GM23338 (cell line): ENCODE data around the gene POP4.

Experiments
- EZH2 ChIP-seq: fragments of 200-600 bp; sonication (generic); IDR thresholded peaks from one replicate; pipeline ENCODE4 v1.8.0; 2017; ENCODE audit warnings: antibody characterized with exemption, mild to moderate bottlenecking, low read depth; ENCODE audit not compliant: unreplicated experiment
- EZH2phosphoT487 ChIP-seq: fragments of 200-600 bp; sonication (generic); IDR thresholded peaks from one replicate; pipeline ENCODE4 v1.8.1; 2018; ENCODE audit warnings: antibody characterized with exemption; ENCODE audit not compliant: unreplicated experiment
- JUNB ChIP-seq: IDR thresholded peaks from one replicate; pipeline ENCODE4 v1.6.1; 2016; ENCODE audit warnings: antibody characterized with exemption; ENCODE audit not compliant: unreplicated experiment
- NANOG ChIP-seq: IDR thresholded peaks from 2 replicates; pipeline ENCODE4 v1.6.1; 2016; ENCODE audit warnings: antibody characterized with exemption, borderline replicate concordance
- POLR2AphosphoS5 ChIP-seq: IDR thresholded peaks from 2 replicates; pipeline ENCODE4 v1.6.1; 2016; ENCODE audit warnings: antibody characterized with exemption, low read depth
- STAT1 ChIP-seq: IDR thresholded peaks from one replicate; pipeline ENCODE4 v1.6.1; 2016; ENCODE audit warnings: antibody characterized with exemption; ENCODE audit not compliant: unreplicated experiment
- ZNF114 ChIP-seq: fragments of 250-450 bp; sonication (Bioruptor Pico); IDR thresholded peaks from 2 replicates; pipeline ENCODE4 v1.5.0; 2020; ENCODE audit warnings: mild to moderate bottlenecking, moderate library complexity
- ZNF331 ChIP-seq: fragments of 250-450 bp; sonication (Bioruptor Pico); IDR thresholded peaks from 2 replicates; pipeline ENCODE4 v1.5.0; 2020; ENCODE audit warnings: low read depth, mild to moderate bottlenecking, moderate library complexity
- TF ChIP-seq, protein P1 (sequence below): IDR thresholded peaks from 2 replicates; pipeline ENCODE4 v1.6.1; 2016; ENCODE audit warnings: antibody characterized with exemption
- TF ChIP-seq, protein P2 (sequence below), 2 experiments: fragments of 200-600 bp in 1 of 2; sonication (generic) in 1 of 2; conservative IDR thresholded peaks; 2 replicates each; pipeline versions ENCODE4 v1.5.1 to v1.6.1; 2016 to 2017; ENCODE audit warnings: antibody characterized with exemption in 2 of 2, low read depth in 2 of 2, mild to moderate bottlenecking in 2 of 2, moderate library complexity in 1 of 2
- TF ChIP-seq, protein P3 (sequence below): IDR thresholded peaks from one replicate; pipeline ENCODE4 v1.6.1; 2018; ENCODE audit warnings: antibody characterized with exemption; ENCODE audit not compliant: unreplicated experiment

DNA sequence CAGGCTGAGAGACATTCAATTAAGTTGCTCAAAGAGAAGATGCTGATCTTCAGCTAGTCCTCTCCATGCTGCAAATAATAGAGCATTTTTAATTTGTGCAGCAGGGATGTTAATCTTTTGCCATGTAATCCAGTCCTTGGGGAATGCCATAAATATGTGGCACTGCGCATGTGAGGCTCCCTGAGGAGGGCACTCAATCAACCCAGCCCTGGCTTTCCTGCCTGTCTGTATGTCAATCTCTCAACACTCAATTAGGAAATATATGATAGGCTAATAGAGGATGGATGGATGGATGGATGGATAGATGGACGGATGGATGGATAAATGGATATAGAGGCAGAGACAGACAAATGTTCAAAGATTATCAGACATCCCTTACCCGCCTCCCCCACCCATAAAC is 31.6 kb upstream of the POP4 start:
- TF ChIP-seq, protein P1, sequence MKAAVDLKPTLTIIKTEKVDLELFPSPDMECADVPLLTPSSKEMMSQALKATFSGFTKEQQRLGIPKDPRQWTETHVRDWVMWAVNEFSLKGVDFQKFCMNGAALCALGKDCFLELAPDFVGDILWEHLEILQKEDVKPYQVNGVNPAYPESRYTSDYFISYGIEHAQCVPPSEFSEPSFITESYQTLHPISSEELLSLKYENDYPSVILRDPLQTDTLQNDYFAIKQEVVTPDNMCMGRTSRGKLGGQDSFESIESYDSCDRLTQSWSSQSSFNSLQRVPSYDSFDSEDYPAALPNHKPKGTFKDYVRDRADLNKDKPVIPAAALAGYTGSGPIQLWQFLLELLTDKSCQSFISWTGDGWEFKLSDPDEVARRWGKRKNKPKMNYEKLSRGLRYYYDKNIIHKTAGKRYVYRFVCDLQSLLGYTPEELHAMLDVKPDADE = no peak
- TF ChIP-seq POLR2AphosphoS5 = no peak
- TF ChIP-seq EZH2 = no peak
- TF ChIP-seq, protein P2, sequence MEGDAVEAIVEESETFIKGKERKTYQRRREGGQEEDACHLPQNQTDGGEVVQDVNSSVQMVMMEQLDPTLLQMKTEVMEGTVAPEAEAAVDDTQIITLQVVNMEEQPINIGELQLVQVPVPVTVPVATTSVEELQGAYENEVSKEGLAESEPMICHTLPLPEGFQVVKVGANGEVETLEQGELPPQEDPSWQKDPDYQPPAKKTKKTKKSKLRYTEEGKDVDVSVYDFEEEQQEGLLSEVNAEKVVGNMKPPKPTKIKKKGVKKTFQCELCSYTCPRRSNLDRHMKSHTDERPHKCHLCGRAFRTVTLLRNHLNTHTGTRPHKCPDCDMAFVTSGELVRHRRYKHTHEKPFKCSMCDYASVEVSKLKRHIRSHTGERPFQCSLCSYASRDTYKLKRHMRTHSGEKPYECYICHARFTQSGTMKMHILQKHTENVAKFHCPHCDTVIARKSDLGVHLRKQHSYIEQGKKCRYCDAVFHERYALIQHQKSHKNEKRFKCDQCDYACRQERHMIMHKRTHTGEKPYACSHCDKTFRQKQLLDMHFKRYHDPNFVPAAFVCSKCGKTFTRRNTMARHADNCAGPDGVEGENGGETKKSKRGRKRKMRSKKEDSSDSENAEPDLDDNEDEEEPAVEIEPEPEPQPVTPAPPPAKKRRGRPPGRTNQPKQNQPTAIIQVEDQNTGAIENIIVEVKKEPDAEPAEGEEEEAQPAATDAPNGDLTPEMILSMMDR (conservative IDR thresholded peaks at IDR 0.05; ENCODE audit: low read depth in 2 of 2) = no peak
- no peak for TF ChIP-seq ZNF114 (CRISPR knock-in tag)
- no peak for TF ChIP-seq EZH2phosphoT487
- no peak for TF ChIP-seq NANOG
- TF ChIP-seq ZNF331 (CRISPR knock-in tag) = no peak
- no peak for TF ChIP-seq STAT1
- TF ChIP-seq, protein P3, sequence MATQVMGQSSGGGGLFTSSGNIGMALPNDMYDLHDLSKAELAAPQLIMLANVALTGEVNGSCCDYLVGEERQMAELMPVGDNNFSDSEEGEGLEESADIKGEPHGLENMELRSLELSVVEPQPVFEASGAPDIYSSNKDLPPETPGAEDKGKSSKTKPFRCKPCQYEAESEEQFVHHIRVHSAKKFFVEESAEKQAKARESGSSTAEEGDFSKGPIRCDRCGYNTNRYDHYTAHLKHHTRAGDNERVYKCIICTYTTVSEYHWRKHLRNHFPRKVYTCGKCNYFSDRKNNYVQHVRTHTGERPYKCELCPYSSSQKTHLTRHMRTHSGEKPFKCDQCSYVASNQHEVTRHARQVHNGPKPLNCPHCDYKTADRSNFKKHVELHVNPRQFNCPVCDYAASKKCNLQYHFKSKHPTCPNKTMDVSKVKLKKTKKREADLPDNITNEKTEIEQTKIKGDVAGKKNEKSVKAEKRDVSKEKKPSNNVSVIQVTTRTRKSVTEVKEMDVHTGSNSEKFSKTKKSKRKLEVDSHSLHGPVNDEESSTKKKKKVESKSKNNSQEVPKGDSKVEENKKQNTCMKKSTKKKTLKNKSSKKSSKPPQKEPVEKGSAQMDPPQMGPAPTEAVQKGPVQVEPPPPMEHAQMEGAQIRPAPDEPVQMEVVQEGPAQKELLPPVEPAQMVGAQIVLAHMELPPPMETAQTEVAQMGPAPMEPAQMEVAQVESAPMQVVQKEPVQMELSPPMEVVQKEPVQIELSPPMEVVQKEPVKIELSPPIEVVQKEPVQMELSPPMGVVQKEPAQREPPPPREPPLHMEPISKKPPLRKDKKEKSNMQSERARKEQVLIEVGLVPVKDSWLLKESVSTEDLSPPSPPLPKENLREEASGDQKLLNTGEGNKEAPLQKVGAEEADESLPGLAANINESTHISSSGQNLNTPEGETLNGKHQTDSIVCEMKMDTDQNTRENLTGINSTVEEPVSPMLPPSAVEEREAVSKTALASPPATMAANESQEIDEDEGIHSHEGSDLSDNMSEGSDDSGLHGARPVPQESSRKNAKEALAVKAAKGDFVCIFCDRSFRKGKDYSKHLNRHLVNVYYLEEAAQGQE = no peak
- TF ChIP-seq JUNB = no peak
